Spleen (tissue), 11 donors: ENCODE measurements around the gene DNMBP. TPM values are rescaled to one million over a fixed set of nuclear protein-coding genes. Genes with fewer than 3 reads are reported as not detected.

Source experiments
- DNase-seq: peaks from one replicate; pipeline ENCODE4 v3.0.0-alpha.2; 2020
- H3K27ac ChIP-seq, 8 donors: fragments of 200-600 bp; sonication (generic) in 7 of 8; 1 replicate in 4 of 8; 2 replicates in 4 of 8; pipeline versions ENCODE4 v1.5.0 to v1.8.0; 2016 to 2021; ENCODE audit warnings: inconsistent platforms in 4 of 8, mild to moderate bottlenecking in 4 of 8, moderate library complexity in 1 of 8
- H3K27me3 ChIP-seq, 7 donors: fragments of 200-600 bp; sonication (generic) in 6 of 7; replicated peaks in 1 of 7; 1 replicate in 4 of 7; 2 replicates in 3 of 7; pipeline versions ENCODE4 v1.5.0 to v1.8.0; 2016 to 2021; ENCODE audit warnings: inconsistent platforms in 3 of 7, mild to moderate bottlenecking in 1 of 7
- H3K36me3 ChIP-seq, 6 donors: fragments of 200-600 bp; sonication (generic) in 5 of 6; 1 replicate in 4 of 6; 2 replicates in 2 of 6; pipeline versions ENCODE4 v1.5.0 to v1.8.0; 2016 to 2021; ENCODE audit warnings: inconsistent platforms in 2 of 6
- H3K4me1 ChIP-seq, 6 donors: fragments of 200-600 bp; sonication (generic) in 5 of 6; 1 replicate in 3 of 6; 2 replicates in 3 of 6; pipeline versions ENCODE4 v1.5.0 to v1.8.0; 2016 to 2021; ENCODE audit warnings: inconsistent platforms in 3 of 6
- H3K4me3 ChIP-seq, 8 donors: fragments of 200-600 bp; sonication (generic) in 7 of 8; 1 replicate in 4 of 8; 2 replicates in 4 of 8; pipeline versions ENCODE4 v1.5.0 to v1.8.0; 2016 to 2021; ENCODE audit warnings: inconsistent platforms in 4 of 8, mild to moderate bottlenecking in 4 of 8, moderate library complexity in 2 of 8
- H3K9me3 ChIP-seq, 8 donors: fragments of 200-600 bp; sonication (generic) in 7 of 8; 1 replicate in 4 of 8; 2 replicates in 4 of 8; pipeline versions ENCODE4 v1.5.0 to v1.8.0; 2016 to 2021; ENCODE audit warnings: inconsistent platforms in 4 of 8
- CTCF ChIP-seq, 11 experiments: fragments of 200-600 bp in 7 of 11; fragments of 450-650 bp in 4 of 11; sonication (generic) in 4 of 11; IDR thresholded peaks in 8 of 11; conservative IDR thresholded peaks in 3 of 11; 1 replicate in 7 of 11; 2 replicates in 4 of 11; pipeline versions ENCODE4 v1.4.0 to v1.8.0; 2016 to 2021; ENCODE audit warnings: antibody characterized with exemption in 11 of 11, inconsistent platforms in 4 of 11, mild to moderate bottlenecking in 1 of 11
- POLR2A ChIP-seq, 3 donors: fragments of 450-650 bp; IDR thresholded peaks; one replicate each; pipeline ENCODE4 v1.5.1; 2017; ENCODE audit warnings: antibody characterized with exemption in 3 of 3, mild to moderate bottlenecking in 1 of 3
- POLR2AphosphoS5 ChIP-seq, 3 donors: sonication (generic); formaldehyde crosslinking; IDR thresholded peaks; one replicate each; pipeline ENCODE4 v1.5.1; 2017; ENCODE audit warnings: antibody characterized with exemption in 3 of 3
- WGBS, 5 donors: extraction: QIAGEN DNeasy Blood & Tissue Kit in 3 of 5; methylation state at CpG; one replicate each; pipeline versions ENCODE4 v1.1.5 to v1.1.7; 2013 to 2018; 5-methylcytosine and 5-hydroxymethylcytosine counted together
- intact Hi-C: fragments of 100-400 bp; cut with DNase I; formaldehyde crosslinking; loops from one replicate; pipeline ENCODE4 v1.15.0; 2023; ENCODE audit warnings: low total_unique reads
- polyA plus RNA-seq, 3 donors: library from polyadenylated mRNA; stranded (reverse); fragments of 200-250 nt; gene quantifications; one replicate each; pipeline ENCODE4 v1.2.1, GENCODE V29; 2013
- total RNA-seq, 7 donors: library from RNA; depleted of rRNA in 3 of 7; stranded (reverse); fragments of >200 nt in 3 of 7; fragmentation: NEBNext Ultra II Directional in 4 of 7; extraction: Animal tissue kit (Norgen Biotek cat#: 25700) in 4 of 7; gene quantifications; one replicate each; pipeline versions ENCODE4 v1.1.0 to v1.2.1, GENCODE V29; 2016 to 2021
- donor health status: healthy with polysubstance abuse.
- donor health status: DM: no; HTN: no; CAD: no; lungs with moderate emphysema.
- donor health status: DM: no; HTN: no; CAD: no.
- donor health status: Bipolar disorder and iron deficiency.
- donor health status: healthy.
- donor health status: DM: no; HTN: no; CAD: no.
- donor health status: DM: yes; HTN: yes; CAD: no.

The DNMBP gene
- total and polyA plus RNA-seq, 10 donors = 4.6 to 19.5 (median 15.9) TPM

- no peaks in the 10 kb centered on the region for H3K9me3 ChIP-seq
- H3K4me1 ChIP-seq = peaks cover 0 to 9% (median 3%) of the 10 kb centered on the region in 6 donors
- H3K4me3 ChIP-seq = no peak overlapping the region
- H3K27ac ChIP-seq = no peak overlapping the region
- H3K36me3 ChIP-seq = peaks cover 0 to 19% (median 0%) of the 10 kb centered on the region in 6 donors
- no peak for TF ChIP-seq CTCF (IDR thresholded peaks at IDR 0.05 in 8 of 11, conservative IDR thresholded peaks at IDR 0.05 in 3 of 11)
- no peak for TF ChIP-seq POLR2AphosphoS5 (IDR thresholded peaks at IDR 0.05)
- no peak for TF ChIP-seq POLR2A (IDR thresholded peaks at IDR 0.05)
- DNase-seq = no peak
- H3K27me3 ChIP-seq = no peaks in the 10 kb centered on the region
- WGBS, 5 donors = 91 to 98% (median 96%) methylated on average over 5 of the region's 5 CpGs
- intact Hi-C loops = no loop called here
Measured at GRCh38 chr10:99920486-99920885, 89.3 kb downstream of the DNMBP start.

GRCh38 chr10:99917963-99918825, 91.6 kb downstream of the DNMBP start:
- Histone ChIP-seq H3K9me3 (no peaks in the 10 kb centered on the region), H3K4me3 (peak overlapping the region in 2 of 8 donors; percentile 21 to 37), H3K36me3 (peaks cover 0 to 28% (median 0%) of the 10 kb centered on the region in 6 donors), H3K27ac (peak overlapping the region in 6 of 8 donors; percentile 21 to 63 (median 46)), H3K27me3 (no peaks in the 10 kb centered on the region), H3K4me1 (peaks cover 0 to 17% (median 4%) of the 10 kb centered on the region in 6 donors)
- WGBS, 5 donors = 39 to 55% (median 44%) methylated on average over 9 to 10 of the region's 10 CpGs
- no peak for DNase-seq
- TF ChIP-seq CTCF (IDR thresholded peaks at IDR 0.05 in 8 of 11, conservative IDR thresholded peaks at IDR 0.05 in 3 of 11) (no peak), POLR2AphosphoS5 (IDR thresholded peaks at IDR 0.05) (no peak), POLR2A (IDR thresholded peaks at IDR 0.05) (no peak)
- intact Hi-C loops = no loop called here

GRCh38 chr10:99916776-99917175, 93.0 kb downstream of the DNMBP start:
- Histone ChIP-seq H3K27me3 (no peaks in the 10 kb centered on the region), H3K4me3 (no peak overlapping the region), H3K27ac (no peak overlapping the region), H3K4me1 (peaks cover 0 to 17% (median 4%) of the 10 kb centered on the region in 6 donors), H3K9me3 (no peaks in the 10 kb centered on the region), H3K36me3 (peaks cover 0 to 28% (median 0%) of the 10 kb centered on the region in 6 donors)
- WGBS, 5 donors = 90 to 99% (median 92%) methylated on average over 5 of the region's 5 CpGs
- DNase-seq = no peak
- no peak for TF ChIP-seq POLR2A (IDR thresholded peaks at IDR 0.05)
- TF ChIP-seq POLR2AphosphoS5 (IDR thresholded peaks at IDR 0.05) = no peak
- no peak for TF ChIP-seq CTCF (IDR thresholded peaks at IDR 0.05 in 8 of 11, conservative IDR thresholded peaks at IDR 0.05 in 3 of 11)
- intact Hi-C loops = no loop called here

GRCh38 chr10:99915414-99915813, 94.3 kb downstream of the DNMBP start:
- intact Hi-C loops = no loop called here
- Histone ChIP-seq H3K27me3 (no peaks in the 10 kb centered on the region), H3K27ac (no peak overlapping the region), H3K4me1 (peaks cover 0 to 17% (median 4%) of the 10 kb centered on the region in 6 donors), H3K36me3 (peaks cover 0 to 24% (median 0%) of the 10 kb centered on the region in 6 donors), H3K9me3 (no peaks in the 10 kb centered on the region), H3K4me3 (no peak overlapping the region)
- DNase-seq = no peak
- 93 to 99% (median 96%) methylated on average over 6 of the region's 6 CpGs for WGBS, 5 donors
- TF ChIP-seq POLR2AphosphoS5 (IDR thresholded peaks at IDR 0.05) (no peak), CTCF (IDR thresholded peaks at IDR 0.05 in 8 of 11, conservative IDR thresholded peaks at IDR 0.05 in 3 of 11) (no peak), POLR2A (IDR thresholded peaks at IDR 0.05) (no peak)
